Endothelial cell of umbilical vein (primary cell): ENCODE results near the gene CEACAM7. TPM values are rescaled to one million over a fixed set of nuclear protein-coding genes. Genes with fewer than 3 reads are reported as not detected.

Experiments used
- BruUV-seq: library from RNA; stranded (reverse); fragments of 400-500 nt; replicated peaks from 2 replicates; lab custom pipeline; 2021; lab: Mats Ljungman, UMichigan
- CTCF ChIA-PET: fragments of 300-600, 350-600 bp; sonication (Branson Sonifier 250); formaldehyde crosslinking; loops from one replicate; lab custom pipeline; 2021; ENCODE audit warnings: antibody characterized with exemption, inconsistent platforms; lab: Charles Lee
- POLR2A ChIA-PET: fragments of 300-600, 350-600 bp; sonication (Branson Sonifier 250); formaldehyde crosslinking; loops from one replicate; lab custom pipeline; 2021; ENCODE audit warnings: antibody characterized with exemption, inconsistent platforms; lab: Charles Lee
- DNase-seq: peaks from one replicate; pipeline ENCODE4 v3.0.0-alpha.2; 2011; ENCODE audit warnings: low read depth, low spot score
- FAIRE-seq: peaks from 2 replicates; lab custom pipeline; 2011; peaks lifted over from hg19 to GRCh38; lab: Jason Lieb, UNC
- H2AFZ ChIP-seq: 2 replicates; pipeline ENCODE4 v1.6.0; 2012; ENCODE audit warnings: low read depth, low read length, control low read depth, inconsistent platforms
- H3K27ac ChIP-seq: 2 replicates; pipeline ENCODE4 v1.5.1; 2011; ENCODE audit warnings: low read depth, mild to moderate bottlenecking, control low read depth, low read length, moderate library complexity; ENCODE audit not compliant: insufficient read depth
- H3K27me3 ChIP-seq, 2 experiments: 2 replicates each; pipeline versions ENCODE4 v1.6.0 to v1.6.1; 2011; ENCODE audit warnings: low read length in 2 of 2, mixed read lengths in 1 of 2; ENCODE audit not compliant: control insufficient read depth in 2 of 2, insufficient read depth in 2 of 2
- H3K36me3 ChIP-seq, 2 experiments: 2 replicates in 1 of 2; 3 replicates in 1 of 2; pipeline ENCODE4 v1.5.1; 2011; ENCODE audit warnings: low read length in 2 of 2, mild to moderate bottlenecking in 1 of 2, moderate library complexity in 1 of 2; ENCODE audit not compliant: control insufficient read depth in 2 of 2, insufficient read depth in 2 of 2; ENCODE audit errors: extremely low read depth in 1 of 2
- H3K4me1 ChIP-seq: 3 replicates; pipeline ENCODE4 v1.5.1; 2011; ENCODE audit warnings: mild to moderate bottlenecking, low read length; ENCODE audit not compliant: control insufficient read depth, insufficient read depth; ENCODE audit errors: extremely low read depth
- H3K4me2 ChIP-seq: 2 replicates; pipeline ENCODE4 v1.6.1; 2011; ENCODE audit warnings: low read length, control low read depth, mixed read lengths; ENCODE audit not compliant: insufficient read depth
- H3K4me3 ChIP-seq, 3 experiments: fragments of 200-600 bp in 1 of 3; sonication (generic), shearing (Covaris generic) in 1 of 3; replicated peaks in 1 of 3; 2 replicates each; pipeline ENCODE4 v1.5.1; 2011 to 2016; ENCODE audit warnings: control low read depth in 3 of 3, low read length in 3 of 3, mild to moderate bottlenecking in 2 of 3, inconsistent platforms in 1 of 3, low read depth in 1 of 3, moderate library complexity in 1 of 3; ENCODE audit not compliant: insufficient read depth in 1 of 3
- H3K79me2 ChIP-seq: 2 replicates; pipeline ENCODE4 v1.6.0; 2012; ENCODE audit warnings: low read length, inconsistent platforms; ENCODE audit not compliant: control insufficient read depth, insufficient read depth
- H3K9ac ChIP-seq: replicated peaks from 2 replicates; pipeline ENCODE3; 2011; ENCODE audit warnings: low read length, control low read depth; ENCODE audit not compliant: insufficient read depth; ENCODE audit errors: extremely low read depth
- H3K9me1 ChIP-seq: replicated peaks from 3 replicates; pipeline ENCODE4 v1.6.0; 2011; ENCODE audit warnings: mild to moderate bottlenecking, low read length; ENCODE audit not compliant: control insufficient read depth, insufficient read depth; ENCODE audit errors: extremely low read depth
- H3K9me3 ChIP-seq: replicated peaks from 2 replicates; pipeline ENCODE4 v1.5.1; 2012; ENCODE audit warnings: low read length, inconsistent platforms; ENCODE audit not compliant: control insufficient read depth, insufficient read depth
- H4K20me1 ChIP-seq: replicated peaks from 2 replicates; pipeline ENCODE3; 2011; ENCODE audit warnings: mild to moderate bottlenecking, low read length; ENCODE audit not compliant: control insufficient read depth, insufficient read depth; ENCODE audit errors: extremely low read depth
- CTCF ChIP-seq, 2 donors: IDR thresholded peaks; 1 replicate in 1 of 2; 2 replicates in 1 of 2; pipeline ENCODE4 v1.5.1; 2011; ENCODE audit warnings: low read length in 2 of 2, mild to moderate bottlenecking in 2 of 2, moderate library complexity in 2 of 2, control low read depth in 1 of 2, inconsistent platforms in 1 of 2, low read depth in 1 of 2; ENCODE audit not compliant: insufficient read depth in 1 of 2; ENCODE audit errors: extremely low read depth in 1 of 2
- EZH2 ChIP-seq: IDR thresholded peaks from 2 replicates; pipeline ENCODE4 v1.6.1; 2012; ENCODE audit warnings: borderline replicate concordance, low read depth, mild to moderate bottlenecking, moderate library complexity, low read length, inconsistent platforms; ENCODE audit not compliant: severe bottlenecking
- FOS ChIP-seq: IDR thresholded peaks from 2 replicates; pipeline ENCODE4 v1.6.1; 2011; ENCODE audit warnings: mild to moderate bottlenecking, low read length, moderate library complexity, borderline replicate concordance; ENCODE audit not compliant: insufficient read depth
- GATA2 ChIP-seq: IDR thresholded peaks from 2 replicates; pipeline ENCODE4 v1.7.0; 2011; ENCODE audit warnings: low read depth, mild to moderate bottlenecking, moderate library complexity, mixed read lengths, low read length; ENCODE audit not compliant: insufficient read length, insufficient read depth
- JUN ChIP-seq: IDR thresholded peaks from 2 replicates; pipeline ENCODE4 v1.6.1; 2011; ENCODE audit warnings: borderline replicate concordance, low read depth; ENCODE audit not compliant: insufficient read length, insufficient read depth
- MAX ChIP-seq: IDR thresholded peaks from 2 replicates; pipeline ENCODE4 v1.6.1; 2011; ENCODE audit not compliant: insufficient read depth, insufficient read length
- MYC ChIP-seq: IDR thresholded peaks from one replicate; pipeline ENCODE4 v1.6.1; 2011; ENCODE audit warnings: mild to moderate bottlenecking, low read depth, low read length
- POLR2A ChIP-seq: IDR thresholded peaks from 2 replicates; pipeline ENCODE4 v1.6.1; 2012; ENCODE audit warnings: low read depth, mild to moderate bottlenecking, control low read depth, low read length
- POLR2AphosphoS5 ChIP-seq: IDR thresholded peaks from 2 replicates; pipeline ENCODE4 v1.6.1; 2012; ENCODE audit warnings: low read depth, mild to moderate bottlenecking, control low read depth, low read length, moderate library complexity; ENCODE audit not compliant: insufficient read depth
- dilution Hi-C: fragments of 300-500 bp; cut with MboI; formaldehyde crosslinking; loops from one replicate; pipeline ENCODE4 v1.15.0; 2019; ENCODE audit warnings: low sequenced_read_pairs; ENCODE audit not compliant: extremely low pct_ligation_motif_present
- intact Hi-C: fragments of 100-400 bp; cut with micrococcal nuclease; formaldehyde crosslinking; loops from one replicate; pipeline ENCODE4 v1.10.0; 2022
- polyA plus RNA-seq, 4 experiments: library from polyadenylated mRNA; depleted of rRNA in 3 of 4; stranded (reverse) in 3 of 4; unstranded in 1 of 4; fragments of >200 nt; gene quantifications; 2 replicates each; pipeline versions ENCODE4 v1.2.1 to v1.2.3, GENCODE V29; 2011 to 2012; ENCODE audit warnings: missing spikeins in 1 of 4
- total RNA-seq: library from RNA; stranded (reverse); gene quantifications from 2 replicates; pipeline ENCODE4 v1.2.3, GENCODE V29; 2021

Gene CEACAM7
- total and polyA plus RNA-seq, 2 donors (not counting 3 experiments of a cell fraction or from before 2014, with no cell fraction given), result 0.03 TPM; not detected in 1

GRCh38 chr19:41702171-41702651, 14.1 kb upstream of the CEACAM7 start:
- no peak overlapping the region for H3K27ac ChIP-seq
- dilution Hi-C loops, result no loop called here

More at GRCh38 chr19:41702171-41702651, 14.1 kb upstream of the CEACAM7 start:
- no peaks in the 10 kb centered on the region for H3K9me3 ChIP-seq
- no peaks in the 10 kb centered on the region for H3K4me1 ChIP-seq
- H3K9ac ChIP-seq, result no peak overlapping the region
- no peaks in the 10 kb centered on the region for H3K9me1 ChIP-seq
- H3K4me3 ChIP-seq, result no peak overlapping the region
- no peak overlapping the region for H3K4me2 ChIP-seq
- ChIA-PET CTCF (interaction anchor here (1.2 kb wide), 1 partner anchor 56 kb away, joined by 3 read pairs; no protein-coding TSS in a partner anchor), POLR2A (no interaction called here)
- intact Hi-C loops, result no loop called here
- no peaks in the 10 kb centered on the region for H3K79me2 ChIP-seq
- no TSS peak for BruUV-seq
- no peak overlapping the region for H2AFZ ChIP-seq
- no peaks in the 10 kb centered on the region for H3K27me3 ChIP-seq
- TF ChIP-seq POLR2A, result no peak
- no peak for TF ChIP-seq MAX
- TF ChIP-seq POLR2AphosphoS5, result no peak
- no peak for TF ChIP-seq FOS
- no peak for TF ChIP-seq CTCF (IDR thresholded peaks at IDR 0.05; ENCODE audit: extremely low read depth in 1 of 2, insufficient read depth in 1 of 2, low read depth in 1 of 2, low read length in 2 of 2)
- TF ChIP-seq GATA2, result no peak
- no peak for TF ChIP-seq EZH2
- no peak for TF ChIP-seq JUN
- TF ChIP-seq MYC, result no peak
- DNase-seq (no peak), FAIRE-seq (no peak)
- H3K36me3 ChIP-seq, result no peaks in the 10 kb centered on the region
- H4K20me1 ChIP-seq, result no peaks in the 10 kb centered on the region
